Fibroblast of gingiva (primary cell): ENCODE data around the gene ATXN2L.
A peak's percentile ranks its signal among the peaks of the same experiment; 100 is the strongest.
"Not testable (repeated sequence)": the region's sequence is repeated elsewhere in the genome, so short reads cannot be mapped to it uniquely, and the experiment has no call there.

Experiments used
- DNase-seq: peaks from one replicate; pipeline ENCODE4 v3.0.0-alpha.2; 2011; ENCODE audit warnings: low read depth

Gene ATXN2L

GRCh38 chr16:28872952-28873351, 50.2 kb downstream of the ATXN2L start:
- no peak for DNase-seq

GRCh38 chr16:28873543-28874201, 50.9 kb downstream of the ATXN2L start:
- no peak for DNase-seq

DNA sequence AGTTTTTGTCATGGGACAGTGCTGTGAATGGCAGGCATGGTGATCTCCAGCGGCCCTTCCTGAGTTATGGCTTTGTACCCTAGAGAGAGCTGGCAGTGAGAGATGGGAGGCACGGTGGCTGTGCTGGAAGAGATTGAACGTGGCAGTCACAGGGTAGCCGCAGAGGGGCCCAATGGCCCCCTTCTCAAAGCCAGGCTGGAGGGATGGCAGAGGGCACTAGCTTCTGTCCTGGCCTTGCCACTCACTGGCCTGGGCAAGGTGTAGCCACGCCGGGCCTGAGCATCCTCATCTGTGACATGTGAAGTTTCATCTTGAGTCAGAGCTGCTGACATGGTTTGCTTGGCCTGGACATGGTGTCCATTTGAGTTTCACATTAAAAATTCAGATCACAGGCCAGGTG, 51.6 kb downstream of the ATXN2L start:
- no peak for DNase-seq

DNA sequence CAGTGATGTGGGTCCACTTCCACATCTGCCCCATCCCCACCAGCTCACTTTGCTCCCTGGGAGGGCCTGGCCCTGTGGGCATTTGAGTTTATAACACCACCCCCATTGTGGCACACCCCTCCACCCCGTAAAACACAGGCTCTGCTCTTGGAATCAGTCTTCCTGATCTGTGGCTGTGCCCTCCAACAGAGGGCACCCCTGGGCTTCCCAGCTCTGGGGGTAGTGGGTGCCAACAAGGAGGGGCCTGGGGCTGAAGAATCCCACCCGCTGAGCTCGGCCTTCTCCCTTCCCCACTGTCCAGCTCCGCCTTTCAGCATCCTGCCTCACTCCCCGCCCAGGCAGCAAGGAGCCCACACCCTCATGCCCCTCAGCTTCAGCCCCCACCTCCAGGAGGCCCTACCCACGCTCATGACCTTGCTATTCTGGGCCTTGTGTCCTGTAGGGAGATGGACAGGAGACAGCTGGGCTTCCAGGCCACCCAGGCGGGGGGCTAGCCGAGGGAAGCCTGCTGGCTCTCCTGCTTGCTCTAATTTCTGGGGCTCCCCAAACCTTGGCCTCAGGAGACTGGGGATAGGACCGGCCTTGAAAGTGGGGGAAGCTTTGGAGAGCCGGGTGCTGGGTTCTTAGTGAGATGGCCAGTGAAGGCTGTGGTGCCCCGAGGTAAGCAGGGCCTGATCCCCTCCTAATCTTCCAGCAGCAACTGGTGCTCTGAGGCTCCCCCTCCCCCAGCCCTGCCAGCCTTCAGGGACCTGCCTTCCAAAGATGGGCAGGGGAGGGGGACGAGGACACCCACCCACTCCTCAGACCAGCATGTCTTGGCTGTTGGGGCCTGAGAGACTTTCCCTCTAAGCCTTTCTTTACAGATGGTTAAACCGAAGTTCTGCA, 52.6 kb downstream of the ATXN2L start:
- DNase-seq: no peak

DNA sequence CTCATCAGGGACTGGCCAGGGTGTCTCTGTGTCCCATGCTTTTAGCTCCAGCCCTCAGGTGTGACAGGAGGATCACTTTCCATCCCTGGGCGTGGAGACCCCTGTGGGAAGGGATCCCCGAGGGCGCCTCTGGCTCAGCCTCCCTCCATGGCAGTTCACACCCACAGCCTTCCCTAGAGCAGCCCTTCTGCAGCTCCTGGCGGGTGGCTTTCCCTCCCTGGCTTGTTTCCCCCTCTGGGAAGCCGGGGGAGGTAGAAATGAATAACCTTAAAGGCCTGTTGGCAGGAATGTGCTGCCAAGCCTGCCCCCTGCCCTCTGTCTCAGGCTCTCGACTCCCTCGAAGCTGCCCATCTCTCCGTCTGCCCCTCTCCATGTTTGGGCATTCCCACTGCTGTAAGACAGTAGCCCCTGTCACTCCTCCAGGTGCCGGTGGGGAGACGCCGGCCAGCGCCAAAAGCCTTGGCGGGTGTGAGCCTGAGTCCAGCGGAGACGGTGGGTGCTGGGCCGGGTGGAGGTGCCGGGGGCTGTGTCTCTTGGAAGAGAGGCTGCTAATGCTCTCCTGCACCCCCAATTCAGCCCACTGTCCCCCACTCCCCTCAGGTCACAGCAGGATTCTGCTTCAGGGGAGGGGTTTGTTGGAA, 53.3 kb downstream of the ATXN2L start:
- DNase-seq: no peak

- no peak for DNase-seq
Measured at GRCh38 chr16:28876973-28877654, 54.3 kb downstream of the ATXN2L start.

DNA sequence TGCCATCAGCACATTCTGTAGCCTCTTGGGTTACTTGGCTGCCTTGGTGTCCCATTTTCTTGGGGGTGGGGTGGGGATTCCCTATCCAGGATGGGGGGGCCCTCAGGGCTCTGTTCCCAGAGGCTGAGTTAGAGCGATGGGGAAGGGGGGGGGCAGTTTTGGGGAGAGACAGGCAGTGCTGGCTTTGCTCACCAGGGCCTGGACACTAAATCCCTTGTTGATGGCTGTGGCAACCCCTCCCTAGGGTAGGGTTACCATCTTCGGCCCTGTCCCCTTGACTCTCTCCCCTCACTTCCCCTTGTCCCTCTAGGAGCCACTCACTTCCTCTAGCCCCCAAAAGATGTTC, 54.8 kb downstream of the ATXN2L start:
- DNase-seq: no peak

DNA sequence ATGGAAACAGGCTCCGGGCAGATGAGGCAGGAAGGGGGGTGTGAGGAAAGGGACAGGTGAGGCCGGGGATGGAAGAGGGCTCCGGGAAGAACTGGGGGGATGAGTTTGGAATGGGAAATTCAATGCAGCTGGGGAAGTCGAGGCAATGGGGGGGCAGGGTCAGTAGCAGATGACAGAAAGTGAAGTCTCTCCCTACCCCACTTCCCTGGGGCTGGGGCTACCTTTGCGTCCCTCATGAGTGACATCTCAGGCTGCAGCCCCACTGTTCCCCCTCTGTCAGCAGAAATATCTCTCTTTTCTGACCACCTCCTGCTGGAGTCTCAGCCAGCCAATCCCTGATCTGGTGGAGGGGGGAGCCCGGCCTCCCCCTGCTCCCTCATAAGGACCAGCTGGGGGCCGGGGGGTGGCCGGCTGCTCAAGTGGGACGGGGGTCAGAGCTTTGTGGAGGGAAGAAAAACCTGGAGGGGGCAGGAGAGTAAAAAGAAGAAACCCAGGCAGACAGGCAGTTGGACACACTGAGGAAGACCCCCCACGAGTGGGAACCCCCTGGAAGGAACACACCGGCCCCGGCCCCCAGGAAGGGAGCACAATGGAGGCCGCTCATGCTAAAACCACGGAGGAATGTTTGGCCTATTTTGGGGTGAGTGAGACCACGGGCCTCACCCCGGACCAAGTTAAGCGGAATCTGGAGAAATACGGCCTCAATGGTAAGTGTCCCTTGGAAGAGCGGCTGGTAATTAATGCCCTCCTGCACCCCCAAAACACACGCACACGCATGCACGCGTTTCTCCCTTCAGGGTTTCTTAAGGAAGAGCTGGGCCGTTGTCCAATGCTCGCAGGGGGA, 55.5 kb downstream of the ATXN2L start, which contains the start of gene ATP2A1:
ATP2A1 (plus strand) TSS at position 406 of the 844 bp plus-strand sequence; CDS start at position 590, 184 bp downstream.
- DNase-seq: no peak

DNA sequence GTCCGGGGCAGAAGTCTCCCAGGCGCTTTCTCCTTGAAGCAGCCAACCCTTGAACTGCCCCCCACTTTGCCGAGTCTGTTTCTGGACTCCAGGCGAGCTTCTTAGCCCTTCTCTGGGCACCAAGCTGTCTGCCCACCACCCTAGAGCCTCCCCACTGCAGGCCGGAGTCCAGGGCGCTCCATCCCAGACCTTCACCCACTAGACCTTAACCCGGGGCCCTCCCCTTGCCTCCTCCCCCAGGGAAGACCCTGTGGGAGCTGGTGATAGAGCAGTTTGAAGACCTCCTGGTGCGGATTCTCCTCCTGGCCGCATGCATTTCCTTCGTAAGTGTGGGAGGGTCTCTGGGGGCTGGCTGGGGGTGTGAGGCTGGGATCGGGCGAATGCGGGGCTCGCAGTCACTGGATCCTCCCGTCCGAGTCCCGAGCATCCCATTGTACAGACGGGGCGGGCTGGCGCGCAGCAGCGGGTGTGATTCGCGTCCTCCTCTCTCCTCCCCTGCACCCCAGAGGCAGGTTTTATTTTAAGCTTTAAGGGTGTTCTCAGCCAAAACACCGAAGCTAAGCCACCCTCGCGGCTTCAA, 56.6 kb downstream of the ATXN2L start:
- no peak for DNase-seq

DNA sequence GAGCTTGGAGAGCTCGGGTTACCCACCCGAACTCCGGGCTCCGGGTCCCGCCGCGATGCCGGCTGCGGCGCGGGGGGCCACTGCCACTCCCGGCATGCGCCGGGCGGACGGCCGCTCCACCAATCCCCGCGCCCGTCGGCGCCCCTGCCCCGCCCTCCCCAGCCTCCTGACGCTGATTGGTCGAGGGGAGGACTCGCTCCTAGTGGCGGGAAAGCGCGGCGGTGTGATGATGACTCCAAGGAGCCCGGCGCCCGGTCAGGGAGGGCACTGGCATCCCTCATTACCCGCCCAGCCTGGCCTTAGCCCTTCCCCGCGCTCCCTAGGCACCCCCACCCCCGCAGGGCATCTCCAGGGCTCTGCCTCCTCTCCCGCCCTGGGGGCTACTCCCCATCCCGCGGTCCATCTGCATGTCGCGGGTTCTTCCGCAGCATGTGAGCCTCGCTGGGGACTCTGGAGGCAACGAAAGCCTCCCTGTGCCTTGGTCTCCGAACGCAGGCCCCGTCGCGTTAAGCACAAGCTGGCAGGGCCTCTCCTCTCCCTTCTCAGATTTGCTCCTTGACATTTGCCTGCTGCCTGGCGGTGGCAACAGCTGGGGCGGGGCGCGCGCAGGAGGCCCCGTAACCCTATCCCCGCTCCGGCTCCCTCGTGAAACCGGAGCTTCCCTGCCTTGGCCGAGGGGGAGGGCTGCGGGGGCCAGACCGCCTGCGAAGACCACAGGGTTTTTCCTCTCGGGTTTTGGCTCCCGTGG, 57.2 kb downstream of the ATXN2L start:
- peak; percentile 76 for DNase-seq

GRCh38 chr16:28880589-28880915, 57.8 kb downstream of the ATXN2L start:
- DNase-seq: no peak

DNA sequence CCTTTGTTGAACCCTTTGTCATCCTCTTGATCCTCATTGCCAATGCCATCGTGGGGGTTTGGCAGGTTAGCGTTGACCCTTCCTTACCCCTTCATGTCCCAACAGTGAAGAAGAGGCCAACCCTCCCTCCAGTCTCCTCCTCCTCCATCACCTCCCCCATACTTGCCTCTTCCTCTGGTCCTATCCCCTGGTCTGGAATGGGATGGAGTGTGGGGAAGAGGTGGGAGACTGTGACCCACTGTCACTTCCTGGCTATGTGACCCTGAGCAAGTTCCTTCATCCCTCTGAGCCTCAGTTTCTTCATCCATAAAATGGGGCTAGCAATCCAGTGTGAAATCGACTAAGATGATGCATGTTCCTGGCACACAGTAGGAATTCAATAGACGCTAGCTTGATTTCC, 58.2 kb downstream of the ATXN2L start:
- no peak for DNase-seq

DNA sequence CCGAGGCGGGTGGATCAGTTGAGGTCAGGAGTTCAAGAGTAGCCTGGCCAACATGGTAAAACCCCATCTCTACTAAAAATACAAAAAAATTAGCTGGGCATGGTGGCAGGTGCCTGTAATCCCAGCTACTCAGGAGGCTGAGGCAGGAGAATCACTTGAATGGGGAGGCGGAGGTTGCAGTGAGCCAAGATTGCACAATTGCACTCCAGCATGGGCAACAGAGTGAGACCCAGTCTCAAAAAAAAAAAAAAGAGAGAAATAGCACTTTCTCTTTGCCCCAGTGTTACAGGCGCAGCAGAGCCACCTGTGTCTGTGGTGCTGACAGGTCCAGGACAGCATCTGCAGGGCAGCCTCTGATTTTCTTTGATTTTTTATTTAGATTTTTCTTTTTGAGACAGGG, 58.8 kb downstream of the ATXN2L start:
- not testable (repeated sequence) for DNase-seq

DNA sequence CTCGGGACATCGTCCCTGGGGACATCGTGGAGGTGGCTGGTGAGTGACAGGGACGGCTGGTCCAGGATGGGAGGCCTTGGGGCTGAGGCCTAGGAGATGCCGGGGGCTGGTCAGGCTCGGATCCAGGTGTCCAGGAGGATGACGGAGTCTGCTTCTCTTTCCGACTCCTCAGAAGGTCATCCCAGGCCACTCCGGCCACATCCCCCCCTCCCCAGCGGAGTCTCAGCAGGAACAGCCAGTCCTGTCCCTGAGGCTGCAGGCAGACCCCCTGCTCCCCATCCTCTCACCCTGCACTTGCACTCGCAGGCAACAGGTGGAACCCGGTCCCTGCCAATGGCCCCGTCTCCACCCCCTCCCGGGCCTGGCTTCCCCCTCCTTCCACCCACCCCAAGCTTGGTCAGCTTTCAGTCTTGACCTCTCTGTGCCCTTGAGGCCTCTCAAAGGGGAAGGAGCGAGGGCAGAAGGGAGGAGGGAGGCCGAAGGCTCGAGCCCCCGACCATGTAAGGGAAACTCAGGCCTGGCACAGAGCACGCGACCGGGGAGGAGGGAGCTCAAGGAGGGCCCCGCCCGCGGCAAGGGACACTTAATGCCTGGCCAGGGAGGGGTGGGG, 59.9 kb downstream of the ATXN2L start:
- DNase-seq: no peak

DNA sequence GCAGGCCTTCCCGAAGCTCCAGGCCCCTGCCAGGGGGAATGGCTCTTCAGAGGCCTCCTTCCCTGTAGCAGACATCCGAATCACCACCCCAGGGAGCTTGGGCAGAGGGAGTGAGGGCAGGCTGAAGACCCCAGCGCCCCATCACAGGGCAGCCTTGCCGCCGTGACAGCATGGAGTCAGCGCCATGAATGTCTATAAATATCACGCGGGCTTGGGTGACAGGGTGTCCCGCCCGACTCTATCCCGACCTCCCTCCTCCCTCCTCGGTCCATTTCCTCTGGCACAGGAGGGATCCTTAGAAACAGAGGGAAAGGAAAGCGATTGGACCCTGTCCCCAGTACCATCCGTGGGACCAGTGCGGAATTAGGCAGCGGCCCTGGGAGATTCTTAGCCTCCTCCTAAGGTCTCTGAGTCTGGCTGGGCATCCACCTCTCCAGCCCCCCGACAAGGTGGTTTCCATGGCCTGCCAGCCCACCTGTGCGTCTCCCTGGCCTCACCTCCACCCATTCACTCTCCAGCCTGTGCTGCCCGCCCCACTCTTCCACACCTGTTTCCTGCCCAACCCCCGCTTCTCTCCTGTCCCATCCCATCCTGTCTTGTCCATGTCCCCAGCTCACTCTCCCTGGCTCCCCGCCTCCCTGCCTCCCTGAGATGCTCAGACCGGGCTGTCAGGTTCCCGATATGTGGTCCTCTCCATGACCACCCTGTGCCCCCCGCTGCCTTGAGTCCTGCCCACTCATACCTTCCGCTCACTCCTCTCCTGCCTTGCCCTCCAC, 60.6 kb downstream of the ATXN2L start:
- DNase-seq: no peak

- DNase-seq: no peak
Measured at GRCh38 chr16:28884045-28884444, 61.2 kb downstream of the ATXN2L start.
